ENCODE results near the gene POLN. TPM values are rescaled to one million over a fixed set of nuclear protein-coding genes. Genes with fewer than 3 reads are reported as not detected.
"Not testable (repeated sequence)": the region's sequence is repeated elsewhere in the genome, so short reads cannot be mapped to it uniquely, and the experiment has no call there.

The POLN gene
- total RNA-seq, 1 donor from 2014 or later: 7.7 TPM

DNA sequence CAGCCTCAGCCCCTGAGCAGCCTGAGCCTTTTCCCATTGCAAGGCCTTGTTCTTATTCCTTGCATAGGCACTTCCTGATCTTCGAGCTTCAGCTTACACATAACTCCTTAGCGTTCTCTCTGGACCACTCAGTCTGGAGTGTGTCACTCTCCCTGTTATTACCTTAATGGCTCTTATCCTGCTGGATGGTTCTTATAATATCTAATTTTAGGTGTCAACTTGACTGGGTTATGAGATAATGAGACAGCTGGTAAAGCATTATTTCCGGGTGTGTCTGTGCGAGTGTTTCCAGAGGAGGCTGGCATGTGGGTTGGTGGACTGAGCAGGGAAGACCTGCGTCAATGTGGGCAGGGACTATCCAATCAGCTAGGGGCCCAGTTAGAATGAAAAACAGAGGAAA lies 75.7 kb downstream of the POLN start:
- no peak for DNase-seq (ENCODE audit: low spot score)

DNA sequence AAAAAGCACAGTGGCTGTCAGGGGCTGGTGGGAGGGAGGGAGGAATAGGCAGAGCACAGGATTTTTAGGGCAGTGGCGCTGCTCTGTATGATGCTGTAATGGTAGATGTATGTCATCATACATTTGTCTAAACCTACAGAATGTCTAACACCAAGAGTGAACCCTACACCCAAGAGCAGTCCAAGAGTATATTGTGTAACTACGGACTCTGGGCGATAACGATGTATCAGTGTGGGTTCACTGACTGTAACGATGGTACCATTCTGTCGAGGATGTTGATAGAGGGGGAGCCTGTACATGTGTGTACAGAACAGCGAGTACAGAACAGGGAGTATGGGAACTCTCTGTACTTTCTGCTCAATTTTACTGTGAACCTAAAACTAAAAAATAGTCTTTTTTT lies 76.5 kb downstream of the POLN start:
- no peak for DNase-seq (ENCODE audit: low spot score)

DNA sequence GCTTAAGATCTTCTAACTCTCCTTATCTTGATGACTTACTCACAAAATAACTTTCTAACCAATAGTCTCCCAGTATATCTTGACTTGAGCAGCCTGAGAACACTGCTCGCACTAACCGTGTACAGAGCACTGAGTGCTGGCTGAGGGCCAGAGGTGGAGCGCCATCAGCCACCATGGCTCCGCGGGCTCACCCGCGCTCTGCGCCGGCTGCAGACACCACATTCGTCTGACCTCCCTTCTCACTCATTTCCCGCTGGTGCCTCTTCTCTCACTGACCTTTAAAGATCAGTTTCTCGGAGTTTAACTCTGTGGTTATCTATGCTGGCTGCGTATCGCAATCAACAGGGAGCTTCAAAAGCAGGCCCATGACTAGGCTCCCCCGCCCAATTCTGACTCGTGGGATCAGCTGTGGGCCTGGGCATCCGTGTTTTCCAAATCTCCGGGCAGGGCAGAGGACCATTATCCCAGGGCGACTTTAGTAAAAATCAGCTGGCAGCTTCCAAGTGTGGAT lies 78.6 kb downstream of the POLN start:
- DNase-seq (ENCODE audit: low spot score): no peak

DNA sequence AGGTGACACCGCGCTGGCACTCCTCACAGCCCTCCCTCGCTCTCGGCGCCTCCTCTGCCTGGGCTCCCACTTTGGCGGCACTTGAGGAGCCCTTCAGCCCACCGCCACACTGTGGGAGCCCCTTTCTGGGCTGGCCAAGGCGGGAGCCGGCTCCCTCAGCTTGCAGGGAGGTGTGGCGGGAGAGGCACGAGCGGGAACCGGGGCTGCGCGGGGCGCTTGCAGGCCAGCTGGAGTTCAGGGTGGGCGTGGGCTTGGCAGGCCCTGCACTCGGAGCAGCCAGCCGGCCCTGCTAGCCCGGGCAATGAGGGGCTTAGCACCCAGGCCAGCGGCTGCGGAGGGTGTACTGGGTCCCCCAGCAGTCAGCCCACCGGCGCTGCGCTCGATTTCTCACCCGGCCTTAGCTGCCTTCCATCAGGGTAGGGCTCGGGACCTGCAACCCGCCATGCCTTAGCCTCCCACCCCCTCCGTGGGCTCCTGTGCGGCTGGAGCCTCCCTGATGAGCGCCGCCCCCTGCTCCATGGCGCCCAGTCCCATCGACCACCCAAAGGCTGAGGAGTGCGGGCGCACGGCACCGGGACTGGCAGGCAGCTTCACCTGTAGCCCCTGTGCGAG lies 80.7 kb downstream of the POLN start:
- not testable (repeated sequence) for DNase-seq (ENCODE audit: low spot score)

DNA sequence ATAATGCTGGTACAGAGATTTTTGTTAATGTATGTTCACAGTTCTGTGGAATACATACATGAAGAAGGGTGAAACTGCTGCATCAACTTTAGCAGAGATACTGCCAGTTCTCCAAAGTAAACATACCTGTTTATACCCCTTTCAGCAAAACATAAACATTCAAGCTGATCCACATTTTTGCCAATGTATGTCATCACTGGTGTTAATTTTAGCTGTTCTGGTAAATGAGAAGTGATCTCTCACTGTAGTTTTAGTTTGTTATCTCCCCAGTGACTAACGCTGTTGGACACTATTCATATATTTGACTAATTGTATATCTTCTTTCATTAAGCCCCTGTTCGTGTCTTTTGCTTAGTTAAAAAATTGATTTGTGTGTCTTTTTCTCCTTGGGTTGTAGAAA lies 82.0 kb downstream of the POLN start:
- DNase-seq (ENCODE audit: low spot score): no peak

DNA sequence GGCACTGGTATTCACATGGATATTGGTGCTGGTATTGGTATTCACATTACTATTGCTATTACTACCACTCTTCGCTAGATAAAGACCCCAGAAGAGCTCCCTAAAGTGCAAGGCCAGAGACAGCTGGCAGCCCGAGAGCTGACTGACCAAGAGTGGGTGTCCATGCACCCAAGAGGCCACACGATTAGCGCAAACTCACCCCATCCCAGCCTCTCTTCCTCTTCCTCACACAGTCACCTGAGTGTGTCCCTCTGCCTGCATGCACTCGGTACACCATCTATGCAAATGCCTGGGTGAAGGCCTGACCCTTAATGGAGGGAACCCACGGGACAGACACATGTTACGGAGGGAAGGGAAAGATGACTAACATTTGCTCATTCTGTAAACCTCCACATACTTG lies 86.7 kb downstream of the POLN start:
- no peak for DNase-seq (ENCODE audit: low spot score)

DNA sequence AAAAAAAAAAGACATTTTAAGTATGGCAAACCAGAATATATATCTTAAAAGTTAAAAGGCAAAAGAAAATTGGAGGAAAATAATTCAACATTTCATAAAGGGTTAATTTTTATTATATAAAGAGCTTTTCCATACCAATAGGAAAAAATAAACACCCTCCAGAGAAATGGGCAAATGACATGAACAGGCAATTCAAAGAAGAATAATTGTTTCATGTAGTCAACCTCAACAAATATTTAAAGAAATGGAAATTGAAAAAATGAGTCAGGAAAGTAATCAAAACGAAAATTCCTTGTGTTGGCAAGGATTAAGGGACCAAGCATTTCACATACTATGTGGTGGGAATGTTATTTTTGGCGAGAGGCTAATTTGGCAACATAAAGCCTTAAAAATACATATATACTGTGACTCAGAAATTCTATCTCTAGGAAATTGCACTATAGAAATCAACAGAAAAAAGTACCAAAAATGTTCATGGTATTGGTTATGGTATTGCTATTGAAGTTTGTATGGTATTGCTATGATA lies 87.6 kb downstream of the POLN start:
- DNase-seq (ENCODE audit: low spot score): no peak

DNA sequence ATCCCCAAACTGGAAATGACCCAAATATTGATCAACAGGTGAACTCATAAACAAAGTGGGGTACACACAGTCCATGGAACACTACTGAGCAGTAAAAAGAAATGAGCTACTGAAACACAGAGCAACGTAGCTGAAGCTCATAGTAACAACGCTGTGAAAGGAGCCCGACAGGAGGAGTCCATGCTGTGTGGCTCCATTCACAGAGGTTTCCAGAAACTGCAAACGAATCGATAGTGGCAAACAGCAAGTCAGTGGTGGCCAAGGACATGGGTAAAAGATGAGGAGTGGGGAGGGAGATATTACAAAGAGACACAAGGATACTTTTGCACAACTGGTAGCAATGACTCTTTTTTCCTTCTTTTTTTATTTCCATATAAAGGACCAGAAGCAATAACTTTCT lies 90.4 kb downstream of the POLN start:
- no peak for DNase-seq (ENCODE audit: low spot score)

DNA sequence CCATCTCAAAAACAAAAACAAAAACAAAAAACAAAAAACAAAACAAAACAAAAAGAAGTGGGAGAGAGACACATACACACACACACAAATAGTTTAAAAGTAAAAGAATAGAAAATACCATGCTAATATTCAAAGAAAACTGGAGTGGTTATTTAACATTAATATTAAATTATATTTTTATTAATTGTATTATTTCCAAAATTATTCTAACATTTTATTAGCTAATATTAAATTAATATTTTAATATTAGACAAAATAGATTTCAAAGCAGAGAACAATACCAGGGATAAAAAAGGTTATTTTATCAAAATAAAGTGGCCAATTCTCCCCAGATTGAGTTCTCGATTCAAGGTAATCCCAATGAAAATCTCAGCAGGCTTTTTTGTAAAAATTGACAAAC lies 91.8 kb downstream of the POLN start:
- no peak for DNase-seq (ENCODE audit: low spot score)

DNA sequence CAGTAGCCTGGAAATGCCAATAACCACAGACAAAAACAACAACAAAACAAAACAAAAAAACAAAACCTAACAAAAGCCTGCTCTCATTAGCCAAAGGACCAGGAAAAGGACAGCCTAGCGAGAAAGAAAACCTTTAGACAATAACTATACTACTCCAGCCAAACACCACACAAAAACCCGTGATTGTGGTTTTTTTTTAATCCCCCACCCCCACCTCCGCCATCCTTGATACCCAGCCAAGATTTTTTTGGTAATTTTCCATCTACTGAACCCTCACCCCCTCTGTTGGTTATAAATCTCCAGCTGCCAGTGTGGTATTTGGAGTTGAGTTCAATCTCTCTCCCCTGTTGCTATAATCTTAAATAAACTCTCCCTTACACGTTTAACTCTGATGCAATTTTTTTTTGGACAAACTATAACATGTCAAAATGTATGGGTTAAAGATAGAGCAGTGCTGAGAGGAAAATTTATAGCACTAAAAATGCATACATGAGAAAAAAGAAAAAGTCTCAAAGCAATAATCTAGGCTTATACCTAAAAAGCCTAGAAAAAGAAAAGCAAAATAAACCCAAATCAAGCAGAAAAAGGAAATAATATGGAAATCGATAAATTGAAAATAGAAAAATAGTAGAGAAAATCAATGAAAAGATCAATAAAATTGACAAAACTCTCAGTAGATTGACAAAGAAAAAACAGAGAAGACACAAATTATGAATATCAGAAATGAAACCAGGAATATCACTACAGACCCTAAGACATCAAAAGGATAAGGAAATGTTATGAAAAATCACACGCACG lies 99.1 kb downstream of the POLN start:
- no peak for DNase-seq (ENCODE audit: low spot score)

DNA sequence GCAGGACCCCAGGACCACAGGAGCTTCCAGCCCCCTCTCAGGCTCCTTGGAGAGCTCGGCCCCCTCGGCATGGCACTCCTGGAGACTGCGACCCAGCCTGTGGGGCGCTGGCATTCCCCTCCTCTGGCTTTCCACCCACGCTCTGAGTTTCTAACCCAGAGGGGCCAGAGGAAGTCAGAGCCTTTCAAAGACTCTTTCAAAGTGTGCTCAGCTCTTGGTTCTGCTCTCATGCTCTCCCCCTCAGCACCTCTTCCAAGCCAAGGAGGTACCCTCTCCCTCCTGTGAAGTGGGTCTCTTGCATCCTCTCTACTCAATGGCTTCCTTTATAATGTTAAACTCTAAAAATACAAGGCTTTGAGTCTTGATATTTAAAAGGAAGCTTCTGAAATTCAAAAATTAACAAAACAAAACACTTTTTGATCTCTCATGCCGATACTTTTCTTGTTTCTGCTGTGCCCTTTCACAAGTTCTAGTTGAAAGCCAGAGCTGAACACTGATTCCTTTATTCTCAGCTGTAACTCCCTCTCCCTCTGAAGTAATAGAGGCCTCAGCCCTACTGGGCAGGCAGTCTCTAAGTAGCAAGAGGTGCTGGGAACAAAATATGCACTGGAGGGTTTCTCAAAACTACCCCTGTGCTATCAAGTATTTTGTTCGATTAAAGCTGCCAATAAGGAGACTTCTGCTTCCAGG lies 100.0 kb downstream of the POLN start:
- no peak for DNase-seq (ENCODE audit: low spot score)

DNA sequence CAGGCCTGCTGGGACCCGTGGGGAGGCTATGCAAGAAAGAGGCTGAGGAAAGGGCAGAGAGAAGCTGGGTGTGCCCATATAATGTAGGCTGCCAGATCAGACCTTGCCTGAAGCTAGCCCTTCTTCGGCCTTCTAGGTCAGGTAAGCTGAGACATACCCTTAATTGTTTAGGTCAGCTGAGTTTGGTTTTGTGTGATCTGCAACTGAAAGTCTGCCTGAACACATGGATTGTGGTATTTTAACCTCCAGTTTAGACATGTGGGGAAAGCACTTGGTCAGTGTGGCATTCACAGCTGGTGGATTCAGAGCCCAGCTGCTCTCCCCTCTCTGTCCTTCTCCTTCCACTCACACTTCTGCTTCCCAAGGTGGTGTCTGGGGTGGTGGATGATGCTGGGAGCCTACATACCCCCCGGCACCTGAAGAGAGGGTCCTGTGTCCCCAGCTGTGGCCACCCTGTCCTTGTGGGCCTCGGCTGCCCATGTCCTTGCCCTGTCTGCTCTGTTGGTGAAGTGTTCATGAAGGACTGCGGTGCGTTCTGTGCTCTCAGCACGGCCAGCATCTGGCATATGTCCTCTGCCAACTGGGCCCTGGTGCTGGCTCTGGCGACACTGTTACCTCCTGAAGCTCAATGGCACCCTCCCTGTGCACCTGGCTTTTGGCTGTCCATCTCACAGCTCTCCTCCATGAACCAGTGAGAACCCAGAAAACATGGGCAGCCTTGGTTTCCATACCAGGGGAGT lies 100.7 kb downstream of the POLN start:
- no peak for DNase-seq (ENCODE audit: low spot score)

DNA sequence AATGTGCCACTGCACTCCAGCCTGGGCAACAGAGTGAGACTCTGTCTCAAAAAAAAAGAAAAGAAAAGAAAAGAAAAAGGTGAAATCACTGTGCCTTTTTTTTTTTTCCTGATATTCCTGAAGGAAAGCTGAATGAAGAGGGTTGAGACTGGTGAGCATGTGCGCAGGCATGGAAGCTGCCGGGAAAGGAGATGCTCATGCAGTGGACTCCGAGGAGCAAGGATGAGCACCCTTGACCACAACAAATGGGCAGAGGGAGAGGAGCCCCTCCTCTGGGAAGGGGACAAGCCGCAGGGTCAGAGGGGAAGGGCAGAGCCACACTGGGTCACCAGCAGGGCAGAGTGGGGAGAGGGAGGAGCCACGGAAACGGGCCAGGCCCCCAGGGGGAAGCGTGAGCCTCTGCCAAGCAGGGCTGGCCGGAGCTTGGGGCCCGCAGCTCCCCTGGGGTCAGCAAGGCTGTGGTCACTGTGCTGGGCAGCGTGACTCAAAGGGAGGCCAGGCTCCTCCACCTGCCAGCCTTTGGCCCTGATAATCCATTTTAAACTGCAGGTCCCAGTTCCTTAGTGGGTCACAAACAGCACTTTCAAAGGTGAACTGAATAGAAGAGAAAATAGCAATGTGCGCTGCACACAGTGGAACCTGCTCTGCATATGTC lies 102.9 kb downstream of the POLN start:
- DNase-seq (ENCODE audit: low spot score): no peak

DNA sequence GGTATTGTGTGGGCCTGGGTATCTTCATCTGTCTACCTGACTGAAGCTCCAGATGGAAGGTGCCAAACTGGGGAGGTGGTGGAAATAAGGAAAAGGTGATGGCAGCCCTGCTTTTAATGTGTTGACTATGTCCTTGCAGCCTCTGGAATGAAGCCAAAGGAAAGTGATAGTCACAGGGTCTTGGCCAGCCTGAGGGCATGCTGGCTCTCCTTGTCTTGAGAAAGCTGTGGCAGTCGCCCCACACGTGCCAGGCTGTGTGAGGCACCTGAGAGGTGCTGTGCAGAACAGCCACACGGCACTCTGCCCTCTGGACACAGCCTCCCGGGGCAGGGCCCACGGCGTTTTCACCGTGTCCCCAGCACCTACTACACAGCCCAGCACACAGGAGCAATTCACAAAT lies 105.2 kb downstream of the POLN start:
- peak; percentile 16 for DNase-seq (ENCODE audit: low spot score)

DNA sequence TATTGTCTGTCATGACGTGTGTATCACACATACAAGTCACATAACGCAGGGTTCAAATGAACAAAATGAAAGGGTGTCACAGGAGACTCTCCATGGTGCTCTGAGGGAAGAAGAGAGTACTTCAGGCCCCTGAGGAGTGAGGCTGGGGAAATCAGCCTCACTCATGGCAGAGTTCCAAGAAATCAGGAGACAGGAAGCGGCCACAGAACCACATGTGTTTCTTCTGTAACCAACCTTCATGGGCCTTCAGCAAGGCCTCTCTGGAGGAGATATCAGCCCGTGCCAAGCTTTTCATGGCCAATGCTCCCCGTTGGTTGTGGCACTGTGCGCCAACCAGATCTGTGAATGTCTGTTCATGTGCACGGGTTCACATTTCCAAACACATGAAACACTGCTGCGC lies 106.8 kb downstream of the POLN start:
- DNase-seq (ENCODE audit: low spot score): no peak

DNA sequence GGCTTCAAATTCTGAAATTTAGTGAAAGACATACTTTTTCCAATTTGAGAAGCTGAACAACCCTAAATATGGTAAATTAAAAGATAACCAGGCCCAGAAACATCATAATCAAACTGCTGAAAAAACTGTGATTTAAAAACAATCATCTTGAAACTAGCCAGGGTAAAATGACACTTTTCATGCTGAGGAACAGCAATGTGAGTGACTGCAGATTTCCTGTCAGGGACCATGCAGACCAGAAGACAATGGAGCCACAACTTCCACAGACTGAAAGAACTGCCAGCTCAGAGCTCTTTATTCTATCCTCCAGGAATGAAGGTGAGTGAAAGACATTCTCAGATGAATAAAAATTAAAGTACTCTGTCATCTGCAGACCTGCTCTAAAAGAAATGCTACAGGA lies 109.5 kb downstream of the POLN start:
- no peak for DNase-seq (ENCODE audit: low spot score)

DNA sequence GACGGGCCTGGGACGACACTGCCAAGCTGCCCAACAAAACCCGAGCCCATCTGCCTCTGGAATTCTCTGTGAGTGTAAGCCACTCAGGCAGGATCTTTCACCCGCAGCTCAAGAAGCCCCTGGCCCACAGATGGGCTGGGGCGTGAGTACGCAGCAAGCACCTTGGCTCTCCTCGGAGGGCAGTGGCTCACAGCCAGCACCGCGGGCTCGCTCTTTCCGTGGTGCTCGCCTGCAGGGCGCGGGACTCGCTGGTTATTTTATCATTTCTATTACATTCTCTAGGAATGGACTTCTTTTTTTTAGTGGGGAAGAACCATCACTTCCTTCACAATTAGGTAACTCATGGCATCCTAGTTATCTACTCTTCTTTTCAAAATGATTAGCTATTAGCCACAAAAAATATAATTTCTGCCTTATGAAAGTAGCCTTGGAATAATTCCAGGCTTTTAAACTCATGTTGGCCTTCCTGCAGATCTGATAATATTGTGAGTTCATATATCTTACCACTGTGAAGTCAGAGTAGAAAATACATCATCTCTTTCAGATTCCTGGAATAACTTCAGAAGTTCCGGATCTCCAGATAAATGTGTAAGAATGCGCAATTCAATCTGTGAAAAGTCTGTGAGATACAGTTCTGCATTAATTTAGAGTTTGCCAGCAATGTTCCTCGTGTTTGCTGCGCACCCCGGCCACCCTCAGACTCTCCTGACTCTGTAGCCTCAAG lies 114.2 kb downstream of the POLN start:
- DNase-seq (ENCODE audit: low spot score): no peak

DNA sequence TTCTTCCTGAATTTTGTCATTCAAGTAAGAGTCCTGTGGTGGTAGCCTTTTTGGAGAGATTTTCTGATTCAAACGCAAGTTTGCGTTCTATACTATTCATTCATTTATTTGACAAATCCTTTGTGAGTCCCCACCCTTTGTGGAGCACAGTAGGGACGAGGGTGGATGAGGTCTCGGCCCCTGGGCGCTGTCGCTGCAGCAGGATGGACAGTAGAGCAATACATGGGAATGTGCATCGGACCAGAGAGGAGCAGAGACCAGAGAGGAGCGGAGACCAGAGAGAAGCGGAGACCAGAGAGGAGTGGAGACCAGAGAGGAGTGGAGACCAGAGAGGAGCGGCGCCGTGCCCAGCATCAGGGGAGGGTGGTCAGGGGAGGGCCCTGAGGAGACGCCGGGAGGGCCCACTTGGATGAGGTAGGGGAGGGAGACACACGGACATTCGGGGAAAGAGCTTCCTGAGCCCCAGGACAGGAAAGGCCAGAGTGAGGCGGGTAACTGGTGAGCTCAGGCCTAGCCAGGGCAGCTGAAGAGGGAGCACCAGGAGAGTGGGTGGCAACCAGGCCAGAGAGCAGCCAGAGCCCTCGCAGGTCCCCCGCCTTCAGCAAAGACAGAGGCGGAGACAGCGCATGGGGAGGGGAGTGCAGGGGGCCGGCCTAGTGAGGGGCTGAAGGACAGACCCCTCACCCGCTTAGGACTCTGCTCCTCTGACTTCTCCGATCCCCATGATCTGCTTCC lies 115.4 kb downstream of the POLN start:
- DNase-seq (ENCODE audit: low spot score): no peak

DNA sequence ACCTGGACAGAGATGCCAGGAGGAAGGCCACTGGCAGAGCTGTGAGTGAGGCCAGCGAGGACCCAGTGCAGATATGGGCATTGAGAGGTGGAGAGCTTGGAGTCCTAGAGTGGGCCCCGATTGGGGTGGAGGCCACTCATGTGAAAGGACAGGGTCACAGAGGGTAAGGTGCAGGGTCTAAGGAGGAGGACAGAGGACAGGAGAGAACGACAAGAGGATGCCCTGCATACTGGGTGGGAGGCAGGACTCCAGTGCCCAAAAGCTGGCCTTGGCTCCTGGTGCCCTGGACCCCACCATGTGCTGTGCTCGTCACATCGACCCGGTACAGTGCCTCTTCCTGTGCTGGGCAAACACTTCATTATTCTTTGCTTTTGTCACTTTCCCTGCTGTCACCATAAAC lies 116.1 kb downstream of the POLN start:
- no peak for DNase-seq (ENCODE audit: low spot score)

DNA sequence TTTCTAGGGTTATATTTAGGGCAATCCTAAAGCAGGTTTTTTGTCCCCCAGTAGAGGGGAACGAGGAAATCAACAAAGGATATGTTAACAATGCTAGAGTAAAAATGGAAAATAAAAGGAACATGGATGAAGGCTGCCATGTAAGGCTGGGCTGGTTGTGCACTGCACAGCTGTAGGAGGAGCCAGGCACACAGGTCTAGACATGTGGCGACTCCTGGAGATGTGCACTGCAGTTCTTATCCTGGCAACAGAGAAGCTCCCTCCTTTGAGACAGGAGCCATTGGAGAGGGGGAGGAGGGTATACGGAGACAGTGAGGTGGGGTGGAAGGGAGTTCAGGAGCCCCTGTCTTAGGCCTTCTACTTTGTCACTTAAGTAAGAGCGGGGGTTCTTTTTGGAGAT lies 116.9 kb downstream of the POLN start:
- no peak for DNase-seq (ENCODE audit: low spot score)

All from mucosa of gallbladder (tissue), 1 donor.